Stimulated activated CD4-positive, alpha-beta T cell treated with anti-CD3 and anti-CD28 coated beads, Interleukin-2, amount 100 ng/mL, for 24 hours (primary cell): ENCODE data around the gene XRCC2.
"Not testable (repeated sequence)": the region's sequence is repeated elsewhere in the genome, so short reads cannot be mapped to it uniquely, and the experiment has no call there.

Source experiments
- DNase-seq, 2 donors: peaks; one replicate each; pipeline ENCODE4 v3.0.0-alpha.2; 2020

The XRCC2 gene

DNA sequence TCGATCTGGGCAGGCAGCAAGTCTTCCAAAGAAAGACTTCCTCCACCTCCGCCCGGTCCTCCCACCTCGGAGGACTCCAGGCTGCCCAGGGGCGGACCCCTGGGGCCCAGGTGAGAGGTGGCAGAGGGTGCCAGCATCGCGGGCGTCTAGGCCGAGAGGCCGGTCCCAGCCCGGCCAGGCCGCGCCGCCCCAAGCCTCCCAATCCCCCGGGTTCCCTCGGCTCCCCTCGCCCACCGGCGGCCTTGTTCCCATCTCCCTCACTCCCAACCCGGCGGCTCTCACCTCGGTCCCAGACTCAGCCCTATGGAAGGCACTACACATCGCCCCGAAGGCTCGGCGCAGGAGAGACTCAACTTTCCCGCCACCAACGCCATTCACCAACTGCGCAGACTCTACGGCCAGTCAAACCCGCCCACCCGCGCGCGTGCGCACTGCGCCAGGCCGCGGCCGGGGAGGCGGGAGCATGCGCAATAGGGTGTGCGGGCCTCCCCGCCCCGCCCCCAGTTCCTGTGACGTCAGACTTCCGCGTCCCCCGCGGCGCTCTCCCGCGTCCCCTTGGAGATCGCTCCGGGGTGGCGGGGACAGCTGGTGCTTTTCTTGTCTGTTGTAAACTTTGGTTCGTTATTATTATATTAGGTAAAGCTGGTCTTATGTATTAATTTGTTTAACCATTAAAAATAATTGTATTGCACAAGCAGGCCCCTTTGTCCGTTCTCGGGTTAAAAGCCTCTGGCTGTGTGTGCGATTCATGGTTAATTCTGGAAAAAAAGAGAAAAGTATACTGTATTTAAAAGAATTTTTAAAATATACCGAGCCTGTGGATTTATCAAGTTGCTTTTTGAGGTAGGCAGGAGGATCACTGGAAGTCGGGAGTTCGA lies at the start of gene XRCC2:
Gene XRCC2, minus strand, starts transcription at position 383 of the 878 bp plus-strand sequence. Its CDS starts 62 bp downstream, at position 321.
- peak; percentile 94 to 98 for DNase-seq

DNA sequence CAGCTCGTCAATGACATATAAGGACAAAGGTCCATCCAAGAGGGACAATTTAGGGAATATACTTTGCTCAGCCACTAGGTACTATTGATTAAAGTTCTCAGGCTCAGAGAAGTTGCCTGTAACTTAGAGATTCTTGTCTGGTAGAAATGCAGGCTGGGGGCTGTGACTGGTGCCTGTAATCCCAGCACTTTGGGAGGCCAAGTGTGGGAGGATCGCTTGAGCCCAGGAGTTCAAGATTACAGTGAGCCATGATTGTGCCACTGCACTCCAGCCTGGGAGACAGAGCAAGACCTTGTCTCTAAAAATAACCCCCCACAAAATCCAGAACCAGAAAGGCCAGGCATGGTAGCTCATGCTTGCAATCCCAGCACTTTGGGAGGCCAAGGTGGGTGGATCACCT lies 47.4 kb upstream of the XRCC2 start:
- DNase-seq, result no peak

DNA sequence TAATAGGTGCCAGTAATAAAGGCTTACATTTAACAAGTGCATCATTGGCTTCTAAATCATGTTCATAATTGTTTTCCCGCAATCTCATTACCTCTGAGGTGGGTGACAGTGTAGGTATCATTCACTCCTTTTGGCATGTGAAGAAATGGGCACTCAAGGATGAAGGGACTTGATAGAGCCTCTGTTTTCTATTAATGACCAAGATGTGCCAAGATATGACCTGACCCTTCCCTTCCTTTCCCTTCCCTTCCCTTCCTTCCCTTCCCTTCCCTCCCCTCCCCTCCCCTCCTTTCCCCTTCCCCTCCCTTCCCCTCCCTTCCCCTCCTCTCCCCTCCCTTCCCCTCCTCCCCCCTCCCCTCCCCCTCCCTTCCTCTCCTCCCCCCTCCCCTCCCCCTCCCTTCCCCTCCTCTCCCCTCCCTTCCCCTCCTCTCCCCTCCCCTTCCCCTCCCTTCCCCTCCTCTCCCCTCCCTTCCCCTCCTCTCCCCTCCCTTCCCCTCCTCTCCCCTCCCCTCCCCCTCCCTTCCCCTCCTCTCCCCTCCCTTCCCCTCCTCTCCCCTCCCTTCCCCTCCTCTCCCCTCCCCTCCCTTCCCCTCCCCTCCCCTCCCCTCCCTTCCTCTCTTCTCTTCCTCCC lies 36.6 kb upstream of the XRCC2 start:
- not testable (repeated sequence) for DNase-seq

DNA sequence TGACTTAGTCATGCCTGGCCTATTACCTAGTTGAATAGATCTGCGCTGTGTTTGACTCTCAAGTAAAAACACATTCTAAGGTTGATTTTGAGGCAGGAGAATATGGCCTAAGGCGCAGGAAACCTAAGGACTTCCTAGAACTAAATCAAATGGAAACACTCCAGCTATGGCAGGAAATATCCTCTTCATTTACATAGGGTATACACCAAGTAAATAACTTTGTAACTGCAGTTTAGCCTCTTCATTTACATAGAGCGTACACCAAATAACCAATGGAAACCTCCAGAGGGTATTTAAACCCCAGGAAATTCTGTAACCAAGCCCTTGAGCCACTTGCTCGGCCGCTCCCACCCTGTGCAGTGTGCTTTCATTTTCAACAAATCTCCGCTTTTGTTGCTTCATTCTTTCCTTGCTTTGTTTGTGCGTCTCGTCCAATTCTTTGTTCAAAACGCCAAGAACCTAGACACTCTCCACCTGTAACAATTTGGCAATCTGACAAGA lies 35.6 kb upstream of the XRCC2 start:
- DNase-seq, result no peak

DNA sequence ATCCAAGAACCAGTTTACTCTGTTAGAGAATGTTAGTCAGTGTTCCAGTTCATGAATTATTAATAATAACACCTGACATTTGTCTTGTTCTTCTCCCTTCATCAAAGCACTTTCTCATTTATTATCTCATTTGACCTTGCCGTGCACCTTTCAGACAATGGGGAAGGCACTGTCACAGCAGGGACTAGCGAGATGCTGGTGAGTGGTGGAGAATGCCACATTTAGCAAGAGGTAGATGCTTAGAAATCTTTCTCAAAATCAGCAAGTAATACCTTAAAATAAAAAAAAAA lies 34.2 kb upstream of the XRCC2 start:
- DNase-seq, result no peak

DNA sequence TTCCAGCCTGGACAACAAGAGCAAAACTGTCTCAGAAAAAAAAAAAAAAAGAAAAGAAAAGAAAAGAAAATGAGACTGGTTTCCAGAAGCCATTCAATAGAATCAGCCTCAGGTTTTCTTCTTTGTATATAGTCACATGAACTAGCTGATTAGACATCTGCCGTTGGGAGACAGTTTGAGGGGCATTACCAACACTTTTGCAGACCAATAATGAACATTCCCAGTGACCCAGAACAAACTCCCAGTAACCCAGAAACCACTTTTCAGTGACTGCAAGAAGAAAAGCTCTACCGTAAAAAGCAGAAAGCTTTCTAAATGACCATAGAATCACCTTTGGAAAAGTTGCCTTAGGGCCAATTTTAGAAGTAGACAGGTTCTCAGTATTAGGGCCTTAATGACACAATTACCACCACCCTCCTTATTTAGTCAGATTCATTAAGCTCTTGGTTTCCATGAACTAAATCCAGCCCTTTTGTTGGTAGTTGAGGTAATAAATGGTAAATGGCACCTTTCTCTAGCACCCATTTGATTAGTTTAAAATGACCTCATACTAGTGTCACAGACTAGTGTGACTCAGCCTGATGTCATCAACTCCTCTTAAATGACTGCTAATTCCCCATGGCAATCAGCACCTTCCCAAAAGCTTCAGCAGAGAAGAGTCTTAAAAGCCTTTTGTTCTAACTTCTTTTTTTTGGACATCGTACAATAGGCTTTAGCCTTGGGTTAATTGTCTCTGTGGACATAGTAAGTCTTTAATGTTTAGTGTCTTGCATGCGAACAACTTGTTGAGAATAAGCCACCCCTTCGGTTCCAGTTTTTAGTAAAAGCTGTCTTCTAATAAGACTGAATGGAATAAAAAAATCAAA lies 33.6 kb upstream of the XRCC2 start:
- DNase-seq, result no peak

DNA sequence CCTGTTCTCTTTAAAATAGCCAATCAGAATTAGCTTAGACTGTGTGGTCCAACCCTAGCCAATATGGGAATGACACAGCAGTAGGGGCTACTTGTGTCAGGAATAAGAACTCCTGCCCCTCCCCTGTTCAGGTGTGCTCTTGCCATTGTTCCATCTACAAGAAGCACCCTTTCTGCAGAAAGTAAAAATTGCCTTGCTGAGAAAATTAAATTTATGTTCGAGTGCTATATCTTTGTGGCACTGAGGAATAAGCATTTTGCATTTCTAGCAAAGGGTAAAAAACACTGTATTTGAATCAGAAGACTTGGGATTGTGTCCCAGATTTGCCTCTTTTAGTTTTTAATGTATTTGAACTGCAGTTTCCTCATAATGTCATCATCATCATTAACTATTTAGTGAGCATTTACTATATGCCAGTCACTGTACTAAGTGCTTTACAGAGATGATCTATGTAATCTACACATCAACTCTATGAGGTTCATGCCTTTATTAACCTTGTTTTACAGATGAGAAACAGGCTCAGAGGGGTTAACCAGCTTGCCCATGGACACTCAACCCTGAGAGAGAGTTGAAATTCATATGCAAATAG lies 28.9 kb upstream of the XRCC2 start:
- no peak for DNase-seq

DNA sequence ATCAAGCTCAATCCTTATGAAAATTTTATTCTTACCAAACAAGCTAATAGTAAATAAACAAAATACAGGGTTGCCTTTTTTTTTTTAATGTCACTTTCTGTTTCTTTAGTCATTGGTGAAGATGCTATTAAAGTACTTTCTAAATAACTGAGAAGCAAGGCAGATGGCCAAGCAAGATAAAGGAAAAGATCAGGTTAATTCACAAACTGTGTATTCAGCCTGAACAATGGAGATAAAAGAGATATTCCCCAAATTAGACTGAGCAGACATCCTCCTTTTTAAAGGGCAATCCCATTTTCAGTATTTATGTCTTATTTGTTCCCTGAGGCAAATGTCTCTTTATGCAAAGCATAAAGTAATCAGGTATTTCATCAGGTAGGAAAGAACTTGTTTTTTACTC lies 23.1 kb upstream of the XRCC2 start:
- DNase-seq, result no peak

DNA sequence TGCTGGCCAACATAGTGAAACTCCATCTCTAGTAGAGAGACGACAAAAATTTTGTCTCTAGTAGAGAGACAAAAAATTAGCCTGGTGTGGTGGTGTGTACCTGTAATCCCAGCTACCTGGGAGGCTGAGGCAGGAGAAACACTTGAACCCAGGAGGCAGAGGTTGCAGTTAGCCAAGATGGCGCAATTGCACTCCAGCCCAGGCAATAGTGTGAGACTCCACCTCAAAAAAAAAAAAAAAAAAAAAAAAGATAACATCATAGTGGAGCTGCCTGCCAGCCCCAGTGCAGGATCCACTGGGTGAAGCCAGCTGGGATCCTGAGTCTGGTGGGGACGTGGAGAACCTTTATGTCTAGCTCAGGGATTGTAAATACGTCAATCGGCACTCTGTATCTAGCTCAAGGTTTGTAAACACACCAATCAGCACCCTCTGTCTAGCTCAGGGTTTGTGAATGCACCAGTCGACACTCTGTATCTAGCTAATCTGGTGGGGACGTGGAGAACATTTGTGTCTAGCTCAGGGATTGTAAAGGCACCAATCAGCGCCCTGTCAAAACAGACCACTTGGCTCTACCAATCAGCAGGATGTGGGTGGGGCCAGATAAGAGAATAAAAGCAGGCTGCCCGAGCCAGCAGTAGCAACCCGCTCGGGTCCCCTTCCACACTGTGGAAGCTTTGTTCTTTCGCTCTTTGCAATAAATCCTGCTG lies 21.5 kb upstream of the XRCC2 start:
- DNase-seq, result not testable (repeated sequence)

DNA sequence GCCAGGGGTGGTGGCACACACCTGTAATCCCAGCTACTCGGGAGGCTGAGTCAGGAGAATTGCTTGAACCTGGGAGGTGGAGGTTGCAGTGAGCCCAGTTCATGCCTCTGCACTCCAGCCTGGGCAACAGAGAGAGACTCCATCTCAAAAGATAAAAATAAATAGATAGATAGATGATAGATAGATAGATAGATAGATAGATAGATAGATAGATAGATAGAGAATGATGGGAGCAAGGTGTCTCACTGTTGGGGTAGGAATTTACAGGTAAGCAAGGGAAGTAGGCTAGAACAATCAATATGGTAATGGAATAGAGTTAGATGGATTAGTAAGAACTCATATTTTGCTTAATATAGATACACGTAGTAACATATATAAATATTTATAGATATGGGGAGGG lies 16.3 kb upstream of the XRCC2 start:
- DNase-seq, result not testable (repeated sequence)

DNA sequence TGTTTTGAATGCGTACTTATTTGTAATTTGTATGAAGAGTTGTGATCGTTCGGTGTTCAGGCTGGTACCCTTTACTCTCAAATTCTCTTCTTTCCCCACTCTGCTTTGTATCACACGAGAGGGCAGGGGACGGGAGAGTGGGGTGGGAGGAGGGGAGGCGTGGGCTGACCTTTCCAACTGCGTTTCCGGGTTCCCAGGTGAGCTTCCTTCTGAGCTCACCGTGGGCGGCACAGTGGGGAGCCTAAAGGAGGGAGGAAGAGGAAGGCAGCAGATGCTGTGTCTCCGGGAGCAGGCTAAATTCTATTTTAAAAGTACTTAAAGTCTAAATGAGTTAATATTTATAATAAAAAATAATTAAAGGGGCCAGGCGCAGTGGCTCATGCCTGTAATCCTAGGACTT lies 7.4 kb upstream of the XRCC2 start:
- no peak for DNase-seq

DNA sequence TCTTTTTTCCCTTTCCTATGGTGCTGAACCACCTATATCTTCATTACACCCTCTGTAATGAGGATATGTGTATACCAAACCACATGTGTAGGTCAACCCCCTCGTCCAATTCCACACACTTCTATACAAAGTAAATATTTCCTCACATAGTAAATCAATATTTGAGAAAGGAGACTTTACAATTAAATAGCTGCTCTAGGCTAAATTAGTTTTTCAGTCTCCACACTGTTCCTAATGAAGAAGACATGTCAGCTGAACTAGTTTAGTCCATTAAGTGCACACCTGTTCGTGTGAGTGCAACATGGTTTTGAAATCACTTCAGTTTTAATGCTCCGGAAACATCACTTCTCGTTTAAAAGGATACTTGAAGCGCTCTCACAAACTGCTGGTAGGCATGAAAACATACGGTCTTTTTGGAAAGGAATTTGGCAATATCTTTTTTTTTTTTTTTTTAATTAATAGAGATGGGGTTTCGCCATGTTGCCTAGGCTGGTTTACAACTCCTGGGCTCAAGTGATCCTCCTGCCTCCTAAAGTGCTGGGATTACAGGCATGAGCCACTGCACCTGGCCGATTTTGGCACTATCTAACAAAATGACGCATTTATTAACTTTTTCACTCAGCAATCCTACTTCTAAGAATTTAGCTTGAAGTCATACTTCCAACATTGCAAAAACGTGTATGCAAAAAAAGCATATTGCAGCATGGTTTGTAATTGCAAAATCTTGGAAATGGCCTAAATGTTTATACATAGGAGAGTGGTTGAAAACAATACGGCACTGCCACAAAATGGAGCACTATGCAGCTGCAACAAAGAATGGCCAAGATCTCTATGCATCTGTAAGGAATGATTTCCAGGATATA lies 2.1 kb upstream of the XRCC2 start:
- DNase-seq, result no peak

DNA sequence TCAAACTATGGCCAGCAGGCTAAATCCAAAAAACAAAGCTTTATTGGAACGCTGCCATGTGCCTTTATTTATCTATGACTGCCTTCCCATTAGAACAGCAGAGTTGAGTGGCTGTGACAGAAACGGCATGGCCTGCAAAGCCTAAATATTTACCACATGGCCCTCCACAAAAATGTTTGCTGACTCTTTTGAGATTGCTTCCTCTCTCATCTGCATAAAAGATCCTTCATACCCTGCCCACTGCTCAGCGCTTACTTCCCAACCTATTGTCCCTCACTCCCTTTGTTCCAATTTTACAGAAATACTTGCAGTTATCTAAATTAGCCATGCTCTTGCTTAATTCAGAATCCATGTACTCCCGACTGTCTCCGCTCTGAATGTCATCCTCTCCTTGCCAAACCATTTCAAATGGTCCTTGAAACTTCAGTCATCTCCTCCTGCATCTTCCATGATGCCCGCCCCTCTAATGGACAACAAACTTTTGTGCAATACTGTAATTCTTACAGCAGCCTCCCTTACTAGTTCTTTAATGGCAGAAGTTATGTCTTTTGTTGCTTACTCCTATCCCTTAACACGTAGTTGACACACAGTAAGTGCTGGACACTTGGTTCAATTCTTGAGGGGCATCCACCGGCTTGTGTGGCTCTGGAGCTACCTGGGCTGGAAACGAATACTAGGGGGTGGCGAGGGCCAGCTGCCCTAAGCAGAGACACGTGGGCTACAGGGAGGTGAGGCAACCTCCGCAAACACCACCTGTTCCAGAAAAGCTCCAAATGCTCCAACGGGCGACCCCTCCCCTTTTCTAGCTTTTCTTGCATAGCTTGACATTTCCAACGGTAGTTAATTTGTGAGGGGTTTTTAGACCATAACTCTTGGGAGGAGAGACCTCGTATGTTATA lies 832 bp downstream of the XRCC2 start:
- peak in 1 of 2 donors; percentile 31 for DNase-seq

DNA sequence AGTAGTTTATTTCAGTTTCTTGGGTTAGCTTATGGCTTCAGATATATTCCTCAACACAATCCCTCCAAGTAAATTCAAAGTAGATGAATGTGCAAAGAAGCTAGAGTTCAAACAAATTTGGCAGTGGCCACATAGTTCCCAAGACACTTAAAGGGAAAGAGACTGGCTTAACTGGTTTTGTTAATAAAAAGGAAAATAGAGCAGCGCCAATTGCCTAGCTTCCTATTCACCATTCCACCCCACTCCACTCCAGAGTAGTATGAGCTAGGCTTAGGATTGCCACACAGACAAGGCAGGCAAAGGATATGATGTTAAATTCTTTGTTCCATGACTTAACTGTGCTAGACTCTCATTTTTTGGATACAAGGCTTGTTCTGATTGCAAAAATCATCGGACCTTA lies 2.0 kb downstream of the XRCC2 start:
- no peak for DNase-seq

DNA sequence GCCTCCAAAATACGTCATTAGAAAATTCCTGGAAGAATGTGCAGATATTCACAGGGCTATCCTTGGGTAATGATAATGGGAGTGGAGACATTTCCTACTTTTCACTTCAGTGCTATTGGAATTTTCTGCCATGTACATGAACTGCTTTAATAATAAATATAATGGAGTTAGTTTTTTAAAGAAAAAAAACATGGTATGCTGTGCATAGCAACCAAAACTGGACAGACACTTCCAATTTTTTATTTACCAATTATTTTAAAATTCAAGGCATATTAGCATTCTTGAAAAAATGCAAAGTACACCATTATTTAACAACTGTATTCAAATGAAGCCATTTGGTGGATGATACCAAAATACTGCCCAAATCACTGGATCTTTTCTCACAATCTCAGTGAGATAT lies 3.3 kb downstream of the XRCC2 start:
- no peak for DNase-seq

DNA sequence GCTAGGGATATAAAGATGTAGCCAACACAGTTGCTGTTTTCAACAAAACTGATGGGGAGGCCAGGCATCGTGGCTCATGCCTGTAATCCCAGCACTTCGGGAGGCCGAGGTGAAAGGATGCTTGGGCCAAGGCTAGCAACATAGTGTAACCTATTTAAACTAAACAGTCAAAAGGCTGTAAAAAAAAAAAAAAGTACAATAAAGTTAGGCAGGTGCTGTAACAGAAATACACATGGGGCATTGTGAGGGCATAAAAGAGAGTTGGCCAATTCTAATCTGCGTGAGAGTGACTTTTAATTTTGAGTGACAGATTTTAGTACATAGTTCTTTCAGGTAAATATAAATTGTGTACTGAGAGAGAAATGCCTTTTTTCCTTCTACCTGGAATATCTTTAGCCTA lies 6.2 kb downstream of the XRCC2 start:
- no peak for DNase-seq

DNA sequence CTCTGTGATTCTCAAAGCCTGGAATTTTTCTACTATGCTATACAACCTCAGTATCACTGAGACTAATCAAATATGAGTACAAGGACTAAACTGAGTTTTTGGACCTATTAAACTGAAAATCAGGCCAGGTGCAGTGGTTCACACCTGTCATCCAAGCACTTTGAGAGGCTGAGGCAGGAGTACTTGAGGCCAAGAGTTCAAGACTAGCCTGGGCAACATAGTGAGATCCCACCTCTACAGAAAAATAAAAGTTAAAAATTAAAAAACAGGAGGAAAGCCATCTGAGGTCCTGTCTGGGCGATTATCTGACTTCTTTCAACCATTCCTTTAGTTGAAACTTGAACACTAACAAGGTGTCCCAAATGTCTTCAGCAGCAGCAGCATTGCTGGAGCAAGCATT lies 7.0 kb downstream of the XRCC2 start:
- no peak for DNase-seq

DNA sequence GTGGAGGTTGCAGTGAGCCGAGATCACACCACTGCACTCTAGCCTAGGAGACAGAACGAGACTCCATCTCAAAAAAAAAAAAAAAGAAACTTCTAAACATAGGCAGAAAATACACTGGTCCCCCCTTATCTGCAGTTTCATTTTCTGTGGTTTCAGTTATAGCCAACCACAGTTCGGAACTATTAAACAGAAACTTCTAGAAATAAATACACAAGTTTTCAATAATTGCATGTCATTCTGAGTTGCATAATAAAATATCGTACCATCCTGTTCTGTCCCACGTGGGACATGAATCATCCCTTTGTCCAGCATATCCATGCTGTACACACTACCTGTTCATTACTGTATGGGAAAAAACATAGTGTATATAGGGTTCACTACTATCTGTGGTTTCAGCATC lies 8.0 kb downstream of the XRCC2 start:
- DNase-seq, result no peak

DNA sequence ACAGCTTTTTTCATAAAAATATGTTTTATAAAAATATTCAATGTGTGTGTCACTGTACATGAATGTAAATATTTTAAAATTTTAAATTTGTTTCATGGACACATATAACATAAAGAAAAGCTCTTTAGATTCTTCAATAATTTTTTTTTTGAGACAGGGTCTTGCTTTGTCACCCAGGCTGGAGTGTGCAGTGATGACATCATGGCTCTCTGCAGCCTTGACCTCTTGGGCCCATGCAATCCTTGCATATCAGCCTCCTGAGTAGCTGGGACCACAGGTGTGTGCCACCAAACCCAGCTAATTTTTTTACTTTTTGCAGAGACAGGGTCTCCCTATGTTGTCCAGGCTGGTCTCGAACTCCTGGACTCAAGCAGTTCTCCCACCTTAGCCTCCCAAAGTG lies 9.9 kb downstream of the XRCC2 start:
- no peak for DNase-seq

DNA sequence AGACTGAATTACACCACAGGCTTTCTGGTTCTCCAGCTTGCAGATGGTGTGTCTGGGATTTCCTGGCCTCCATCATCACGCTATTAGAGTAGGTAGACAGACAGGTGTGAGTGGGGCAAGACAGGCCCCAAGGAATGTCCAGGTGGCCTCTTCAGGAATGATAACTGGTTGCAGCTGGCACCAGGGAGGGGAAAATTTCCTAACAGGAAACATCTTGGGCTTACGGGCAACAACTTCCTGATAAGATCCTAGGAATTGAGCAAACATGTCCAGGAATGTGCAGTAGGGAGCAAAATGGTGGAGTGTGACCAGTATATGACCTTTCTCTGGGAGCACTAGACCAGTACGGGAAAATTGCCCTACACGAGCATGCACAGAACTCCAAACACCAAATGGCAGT lies 11.3 kb downstream of the XRCC2 start:
- DNase-seq, result no peak
